IMR-90 (cell line): ENCODE data around the gene DLG5. TPM values are rescaled to one million over a fixed set of nuclear protein-coding genes. Genes with fewer than 3 reads are reported as not detected.

Experiments used
- ATAC-seq: fragments of 200-7000 bp; cut with Tn5 transposase; 2 replicates; pipeline ENCODE4 v1.9.1; 2020; ENCODE audit warnings: low read depth, mild to moderate bottlenecking, moderate library complexity
- BruUV-seq: library from RNA; stranded (reverse); fragments of 400-500 nt; replicated peaks from 2 replicates; lab custom pipeline; 2021; lab: Mats Ljungman, UMichigan
- CTCF ChIA-PET: fragments of 300-600 bp; formaldehyde crosslinking; extraction: SDS; loops from one replicate; lab custom pipeline; 2021; ENCODE audit warnings: antibody characterized with exemption; lab: Yijun Ruan, JAX
- POLR2A ChIA-PET: fragments of 300-600 bp; sonication (Branson Sonifier 250); formaldehyde crosslinking; loops from one replicate; lab custom pipeline; 2022; ENCODE audit warnings: antibody characterized with exemption; ENCODE audit not compliant: unreplicated experiment; lab: Charles Lee
- DNase-seq: peaks from one replicate; pipeline ENCODE4 v3.0.0; 2013
- H2AFZ ChIP-seq: replicated peaks from 2 replicates; pipeline ENCODE3; 2013; ENCODE audit warnings: low read length, mild to moderate bottlenecking; ENCODE audit not compliant: poor library complexity
- H2AK5ac ChIP-seq: 2 replicates; pipeline ENCODE4 v1.6.1; 2013; ENCODE audit warnings: low read depth, low read length, inconsistent platforms
- H2AK9ac ChIP-seq: replicated peaks from 2 replicates; pipeline ENCODE3; 2013; ENCODE audit warnings: mild to moderate bottlenecking, low read depth, low read length, moderate library complexity; ENCODE audit not compliant: poor library complexity
- H2BK120ac ChIP-seq: 2 replicates; pipeline ENCODE4 v1.6.1; 2013; ENCODE audit warnings: low read depth, low read length, inconsistent platforms
- H2BK15ac ChIP-seq: 3 replicates; pipeline ENCODE4 v1.6.1; 2013; ENCODE audit warnings: low read depth, low read length, inconsistent platforms
- H2BK20ac ChIP-seq: 2 replicates; pipeline ENCODE4 v1.6.1; 2013; ENCODE audit warnings: low read depth, mild to moderate bottlenecking, inconsistent platforms, low read length, moderate library complexity
- H2BK5ac ChIP-seq: 2 replicates; pipeline ENCODE4 v1.6.1; 2013; ENCODE audit warnings: mild to moderate bottlenecking, low read depth, low read length, inconsistent platforms; ENCODE audit not compliant: poor library complexity, severe bottlenecking
- H3K14ac ChIP-seq: replicated peaks from 2 replicates; pipeline ENCODE4 v1.6.1; 2013; ENCODE audit warnings: low read depth, low read length, inconsistent platforms
- H3K18ac ChIP-seq: 2 replicates; pipeline ENCODE4 v1.6.1; 2013; ENCODE audit warnings: low read depth, low read length, control low read depth
- H3K23ac ChIP-seq: 2 replicates; pipeline ENCODE4 v1.6.1; 2013; ENCODE audit warnings: low read depth, low read length, inconsistent platforms
- H3K27ac ChIP-seq: 2 replicates; pipeline ENCODE4 v1.5.1; 2013; ENCODE audit warnings: mild to moderate bottlenecking, control low read depth, low read length; ENCODE audit not compliant: insufficient read depth
- H3K27me3 ChIP-seq: 2 replicates; pipeline ENCODE4 v1.6.1; 2013; ENCODE audit warnings: low read length; ENCODE audit not compliant: control insufficient read depth, insufficient read depth
- H3K36me3 ChIP-seq: 2 replicates; pipeline ENCODE4 v1.6.1; 2013; ENCODE audit warnings: low read length, mixed read lengths; ENCODE audit not compliant: control insufficient read depth, insufficient read depth
- H3K4ac ChIP-seq: 2 replicates; pipeline ENCODE4 v1.6.1; 2013; ENCODE audit warnings: low read depth, low read length, inconsistent platforms
- H3K4me1 ChIP-seq: 2 replicates; pipeline ENCODE4 v1.6.1; 2013; ENCODE audit warnings: low read length, mixed read lengths; ENCODE audit not compliant: control insufficient read depth, insufficient read depth
- H3K4me2 ChIP-seq: 2 replicates; pipeline ENCODE4 v1.6.1; 2013; ENCODE audit warnings: low read depth, mild to moderate bottlenecking, control low read depth, low read length, moderate library complexity
- H3K4me3 ChIP-seq: 2 replicates; pipeline ENCODE4 v1.5.1; 2013; ENCODE audit warnings: low read depth, mild to moderate bottlenecking, control low read depth, low read length, moderate library complexity; ENCODE audit not compliant: insufficient read depth
- H3K56ac ChIP-seq: 2 replicates; pipeline ENCODE4 v1.6.1; 2013; ENCODE audit warnings: low read length, inconsistent platforms; ENCODE audit not compliant: insufficient read depth; ENCODE audit errors: extremely low read depth
- H3K79me1 ChIP-seq, 2 experiments: 2 replicates each; pipeline ENCODE4 v1.6.1; 2013; ENCODE audit warnings: low read length in 2 of 2, inconsistent platforms in 1 of 2, low read depth in 1 of 2
- H3K9ac ChIP-seq: 2 replicates; pipeline ENCODE4 v1.6.1; 2013; ENCODE audit warnings: low read depth, low read length, control low read depth
- H3K9me1 ChIP-seq: 2 replicates; pipeline ENCODE4 v1.6.1; 2013; ENCODE audit warnings: low read length, inconsistent platforms; ENCODE audit not compliant: insufficient read depth
- H3K9me3 ChIP-seq: 2 replicates; pipeline ENCODE4 v1.6.1; 2013; ENCODE audit warnings: low read length; ENCODE audit not compliant: control insufficient read depth, insufficient read depth
- H4K20me1 ChIP-seq: 2 replicates; pipeline ENCODE4 v1.6.1; 2013; ENCODE audit warnings: low read length, inconsistent platforms; ENCODE audit not compliant: insufficient read depth
- H4K5ac ChIP-seq: 2 replicates; pipeline ENCODE4 v1.6.1; 2013; ENCODE audit warnings: mild to moderate bottlenecking, low read depth, low read length, control low read depth
- H4K8ac ChIP-seq, 2 experiments: 2 replicates each; pipeline ENCODE4 v1.6.1; 2013; ENCODE audit warnings: low read depth in 2 of 2, low read length in 2 of 2, control low read depth in 1 of 2, inconsistent platforms in 1 of 2
- H4K91ac ChIP-seq: 2 replicates; pipeline ENCODE4 v1.6.1; 2013; ENCODE audit warnings: low read depth, low read length, inconsistent platforms; ENCODE audit not compliant: insufficient read depth
- SMC3 ChIP-seq: fragments of 150-350 bp; IDR thresholded peaks from 2 replicates; pipeline ENCODE4 v1.6.1; 2016; ENCODE audit warnings: low read depth, mild to moderate bottlenecking, antibody characterized with exemption, low read length, moderate library complexity
- WGBS, 2 experiments: methylation state at CpG; one replicate each; pipeline versions ENCODE4 v1.1.5 to v1.1.7; 2013; ENCODE audit warnings: missing lambda C conversion rate in 2 of 2; ENCODE audit not compliant: insufficient read length in 1 of 2; ENCODE audit errors: extremely low coverage in 2 of 2; 5-methylcytosine and 5-hydroxymethylcytosine counted together
- dilution Hi-C: fragments of 300-500 bp; cut with HindIII; formaldehyde crosslinking; loops from one replicate; pipeline ENCODE4 v1.14.3; 2018; ENCODE audit warnings: low sequenced_read_pairs; ENCODE audit not compliant: unreplicated experiment
- in situ Hi-C: fragments of 300-500 bp; cut with MboI; formaldehyde crosslinking; loops from 3 replicates; pipeline ENCODE4 v1.14.3; 2019; ENCODE audit warnings: low sequenced_read_pairs, inconsistent platforms, mixed read lengths
- intact Hi-C: fragments of 100-400 bp; cut with micrococcal nuclease; formaldehyde crosslinking; loops from 2 replicates; pipeline ENCODE4 v1.10.0; 2022
- polyA plus RNA-seq, 3 experiments: library from polyadenylated mRNA; depleted of rRNA; stranded (reverse); fragments of >200 nt; gene quantifications; 2 replicates each; pipeline ENCODE4 v1.2.3, GENCODE V29; 2012; ENCODE audit warnings: low replicate concordance in 1 of 3
- total RNA-seq: library from RNA; depleted of rRNA; stranded (reverse); fragments of >200 nt; gene quantifications from 2 replicates; pipeline ENCODE4 v1.2.3, GENCODE V29; 2012

DLG5 gene
- total and polyA plus RNA-seq, 2 of the 4 experiments (the other 2 are of a cell fraction) = 12.7 to 28.7 TPM

DNA sequence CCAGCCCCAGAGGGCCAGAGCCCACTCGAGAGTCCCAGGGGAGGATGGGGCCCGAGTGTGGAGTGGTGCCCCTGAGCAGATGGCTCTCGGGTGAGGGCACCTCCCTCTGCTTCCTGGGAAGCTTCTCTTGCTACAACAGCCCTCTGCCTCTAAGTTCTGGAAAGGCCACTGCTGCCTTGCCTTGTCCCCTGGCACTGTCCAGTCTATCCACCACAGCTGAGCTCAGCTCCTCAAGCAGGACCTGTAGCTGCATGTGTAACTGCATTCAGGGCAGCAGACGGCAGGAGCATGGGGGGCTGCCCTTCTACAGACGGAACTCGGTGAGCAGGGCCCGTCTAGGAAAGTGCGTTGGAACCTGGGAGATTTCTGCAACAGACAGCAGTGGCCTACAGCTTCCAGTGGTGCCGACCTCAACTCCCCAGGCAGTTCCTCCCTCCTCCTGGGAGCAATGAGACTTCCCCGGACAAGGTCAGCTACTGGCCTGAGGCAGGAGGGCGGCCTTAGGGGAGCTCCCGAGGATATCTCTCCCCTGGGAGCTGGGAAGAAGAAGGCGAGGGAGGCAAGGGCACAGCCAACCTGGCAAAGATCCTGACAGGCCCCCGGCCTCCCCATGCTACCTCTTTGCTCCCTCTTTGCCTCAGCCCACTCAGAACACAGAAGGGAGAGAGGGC is 88.5 kb downstream of the DLG5 start:
- H2AK5ac ChIP-seq = no peak overlapping the region
- H3K56ac ChIP-seq = no peak overlapping the region
- no TSS peak for BruUV-seq
- H3K9me1 ChIP-seq = no peaks in the 10 kb centered on the region; the same call in 1 of the 2 replicates
- H3K14ac ChIP-seq = no peak overlapping the region
- CTCF ChIA-PET = interaction anchor here (0.6 kb wide), 1 partner anchor 136 kb away, joined by 3 read pairs; no protein-coding TSS in a partner anchor
- POLR2A ChIA-PET = no interaction called here
- dilution Hi-C loops = no loop called here
- in situ Hi-C loops = no loop called here
- H3K4me1 ChIP-seq = peaks cover 2% of the 10 kb centered on the region
- no peak overlapping the region for H2BK5ac ChIP-seq
- 0 out of 2 replicates have a peak, but pooled peaks cover 4% of the 10 kb centered on the region for H4K20me1 ChIP-seq
- H2BK15ac ChIP-seq = no peak overlapping the region
- no peak overlapping the region for H3K27ac ChIP-seq
- intact Hi-C loops = no loop called here
- 0 out of 2 replicates have a peak overlapping the region, but pooled peaks have one; percentile 15 for H3K23ac ChIP-seq
- H3K36me3 ChIP-seq = peaks cover 57% of the 10 kb centered on the region
- peak overlapping the region; percentile 62 for H2AK9ac ChIP-seq
- no peak overlapping the region; the same call in 1 of the 2 replicates for H4K91ac ChIP-seq
- no peak overlapping the region for H4K8ac ChIP-seq
- peaks cover 22 to 48% of the 10 kb centered on the region in 2 experiments for H3K79me1 ChIP-seq
- no peak overlapping the region for H2BK120ac ChIP-seq
- H2AFZ ChIP-seq = no peak overlapping the region
- DNase-seq = no peak
- H3K4me3 ChIP-seq = no peak overlapping the region
- WGBS, 2 experiments = 64% methylated on average over 2 of the region's 14 CpGs; no CpG with 5 or more reads in 1 of the 2 experiments
- H3K4me2 ChIP-seq = no peak overlapping the region
- TF ChIP-seq SMC3 = no peak
- H3K18ac ChIP-seq = no peak overlapping the region
- H3K27me3 ChIP-seq = no peaks in the 10 kb centered on the region
- no peak overlapping the region for H2BK20ac ChIP-seq
- no peak overlapping the region for H3K9ac ChIP-seq
- no peak overlapping the region for H3K4ac ChIP-seq
- no peak overlapping the region for H4K5ac ChIP-seq
- H3K9me3 ChIP-seq = no peaks in the 10 kb centered on the region
- peak; percentile 33; the same call in 1 of the 2 replicates for ATAC-seq
